Measurements from ENCODE around the gene LSAMP. TPM values are rescaled to one million over a fixed set of nuclear protein-coding genes. Genes with fewer than 3 reads are reported as not detected.

Gene LSAMP
- total and polyA plus RNA-seq, 2 donors (not counting 3 experiments of a cell fraction or from before 2014, with no cell fraction given) = not detected

DNA sequence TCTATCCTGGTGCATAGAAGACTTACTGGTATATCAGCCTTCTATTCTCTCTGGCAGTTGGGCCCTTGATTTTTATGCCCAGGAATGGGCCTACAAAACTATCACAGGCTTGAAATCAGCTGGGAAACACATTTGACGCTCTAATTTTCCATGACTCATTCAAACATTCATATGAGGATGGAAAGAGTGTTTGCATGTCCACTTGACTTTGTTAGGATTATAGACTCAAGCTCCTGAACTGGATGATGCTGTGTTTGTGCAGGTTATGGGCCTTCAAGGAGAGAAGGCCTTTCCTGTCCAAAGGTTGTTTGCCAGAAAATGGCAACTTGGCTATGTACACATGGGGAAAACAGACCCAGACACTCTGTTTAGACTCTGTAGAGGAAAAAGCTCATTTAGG lies 602.1 kb downstream of the LSAMP start:
- POLR2A ChIA-PET = interaction anchor here (0.7 kb wide), 1 partner anchor 1720 kb away, joined by 4 read pairs; no protein-coding TSS in a partner anchor
- no peak overlapping the region for H3K4me2 ChIP-seq (ENCODE audit: insufficient read depth, low read length)
- CTCF ChIA-PET = no interaction called here

More for the DNA sequence above, 602.1 kb downstream of the LSAMP start:
- intact Hi-C loops (cut with micrococcal nuclease) = no loop called here
- dilution Hi-C loops (cut with MboI; ENCODE audit: extremely low pct_ligation_motif_present, low sequenced_read_pairs) = no loop called here
- BruUV-seq (replicated peaks) = no TSS peak
- Histone ChIP-seq H3K9me1 (replicated peaks; ENCODE audit: control insufficient read depth, extremely low read depth, insufficient read depth, low read length) (no peaks in the 10 kb centered on the region), H3K9ac (replicated peaks; ENCODE audit: extremely low read depth, insufficient read depth, low read length) (no peak overlapping the region), H4K20me1 (replicated peaks; ENCODE audit: control insufficient read depth, extremely low read depth, insufficient read depth, low read length) (no peaks in the 10 kb centered on the region), H3K79me2 (ENCODE audit: control insufficient read depth, insufficient read depth, low read length) (no peaks in the 10 kb centered on the region), H3K36me3 (ENCODE audit: control insufficient read depth in 2 of 2, extremely low read depth in 1 of 2, insufficient read depth in 2 of 2, low read length in 2 of 2) (no peaks in the 10 kb centered on the region), H3K27me3 (ENCODE audit: control insufficient read depth in 2 of 2, insufficient read depth in 2 of 2, low read length in 2 of 2) (no peaks in the 10 kb centered on the region), H2AFZ (ENCODE audit: low read depth, low read length) (no peak overlapping the region), H3K4me1 (ENCODE audit: control insufficient read depth, extremely low read depth, insufficient read depth, low read length) (no peaks in the 10 kb centered on the region), H3K4me3 (replicated peaks in 1 of 3; ENCODE audit: insufficient read depth in 1 of 3, low read depth in 1 of 3, low read length in 3 of 3) (no peak overlapping the region), H3K9me3 (replicated peaks; ENCODE audit: control insufficient read depth, insufficient read depth, low read length) (no peaks in the 10 kb centered on the region), H3K27ac (ENCODE audit: insufficient read depth, low read depth, low read length) (no peak overlapping the region)
- TF ChIP-seq EZH2 (IDR thresholded peaks at IDR 0.05; ENCODE audit: borderline replicate concordance, low read depth, low read length, severe bottlenecking) (no peak), POLR2A (IDR thresholded peaks at IDR 0.05; ENCODE audit: low read depth, low read length) (no peak), POLR2AphosphoS5 (IDR thresholded peaks at IDR 0.05; ENCODE audit: insufficient read depth, low read depth, low read length) (no peak), JUN (IDR thresholded peaks at IDR 0.05; ENCODE audit: borderline replicate concordance, insufficient read depth, insufficient read length, low read depth) (no peak), MYC (IDR thresholded peaks at IDR 0.05; ENCODE audit: low read depth, low read length) (no peak), CTCF (IDR thresholded peaks at IDR 0.05; ENCODE audit: extremely low read depth in 1 of 2, insufficient read depth in 1 of 2, low read depth in 1 of 2, low read length in 2 of 2) (no peak), FOS (IDR thresholded peaks at IDR 0.05; ENCODE audit: borderline replicate concordance, insufficient read depth, low read length) (no peak), GATA2 (IDR thresholded peaks at IDR 0.05; ENCODE audit: insufficient read depth, insufficient read length, low read depth, low read length) (no peak)
- TF ChIP-seq, protein P1, sequence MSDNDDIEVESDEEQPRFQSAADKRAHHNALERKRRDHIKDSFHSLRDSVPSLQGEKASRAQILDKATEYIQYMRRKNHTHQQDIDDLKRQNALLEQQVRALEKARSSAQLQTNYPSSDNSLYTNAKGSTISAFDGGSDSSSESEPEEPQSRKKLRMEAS (IDR thresholded peaks at IDR 0.05; ENCODE audit: insufficient read depth, insufficient read length) = no peak
- FAIRE-seq = no peak
- no peak for DNase-seq (ENCODE audit: low read depth, low spot score)
